K562 (cell line): ENCODE results near the gene MCMBP. TPM values are rescaled to one million over a fixed set of nuclear protein-coding genes. Genes with fewer than 3 reads are reported as not detected.
A peak's percentile ranks its signal among the peaks of the same experiment; 100 is the strongest.

Experiments used
- ARID2 ChIP-seq: fragments of 450-650 bp; IDR thresholded peaks from 2 replicates; pipeline ENCODE4 v1.6.1; 2017; ENCODE audit warnings: antibody characterized with exemption, mild to moderate bottlenecking
- BACH1 ChIP-seq: fragments of 200-800 bp; sonication (Bioruptor generic); IDR thresholded peaks from 2 replicates; pipeline ENCODE4 v1.6.1; 2016; ENCODE audit warnings: missing genetic modification characterization, missing compliant biosample characterization
- C11orf30 ChIP-seq: fragments of 450-650 bp; IDR thresholded peaks from 2 replicates; pipeline ENCODE4 v1.6.1; 2016; ENCODE audit warnings: low read depth, mild to moderate bottlenecking
- EZH2 ChIP-seq: IDR thresholded peaks from 2 replicates; pipeline ENCODE4 v1.6.1; 2012; ENCODE audit warnings: low read depth, mild to moderate bottlenecking, inconsistent platforms, low read length, borderline replicate concordance
- MEIS2 ChIP-seq: fragments of 450-650 bp; IDR thresholded peaks from 2 replicates; pipeline ENCODE4 v1.6.1; 2014; ENCODE audit warnings: mild to moderate bottlenecking; ENCODE audit not compliant: partially characterized antibody
- NEUROD1 ChIP-seq: fragments of 150-350 bp; IDR thresholded peaks from 2 replicates; pipeline ENCODE4 v1.6.1; 2014; ENCODE audit warnings: borderline replicate concordance, low read length, low read depth; ENCODE audit not compliant: partially characterized antibody
- TEAD1 ChIP-seq, 2 experiments: fragments of 450-650 bp in 1 of 2; sonication (generic) in 1 of 2; formaldehyde crosslinking; IDR thresholded peaks; 2 replicates each; pipeline versions ENCODE4 v1.4.0 to v1.8.0; 2020 to 2022; ENCODE audit warnings: mild to moderate bottlenecking in 2 of 2, missing genetic modification reagents in 1 of 2
- ZBTB1 ChIP-seq: sonication (generic); formaldehyde crosslinking; IDR thresholded peaks from 2 replicates; pipeline ENCODE4 v1.8.1; 2023; ENCODE audit warnings: missing genetic modification reagents, low read depth, mild to moderate bottlenecking, borderline replicate concordance
- ZNF436 ChIP-seq: fragments of 250-450, 450-650 bp; sonication (Bioruptor Pico); formaldehyde crosslinking; IDR thresholded peaks from 2 replicates; pipeline ENCODE4 v1.7.0; 2020; ENCODE audit warnings: mild to moderate bottlenecking
- ZZZ3 ChIP-seq: fragments of 450-650 bp; IDR thresholded peaks from 2 replicates; pipeline ENCODE4 v1.6.1; 2016; ENCODE audit warnings: antibody characterized with exemption, mild to moderate bottlenecking, moderate library complexity
- polyA plus RNA-seq, 8 experiments: library from polyadenylated mRNA; depleted of rRNA in 4 of 8; stranded (reverse) in 5 of 8; unstranded in 3 of 8; fragments of >200 nt; fragmentation: Nextera tagmentation in 2 of 8; fragmentation: Illumina TruSeq in 1 of 8; extraction: Ambion mirVana in 2 of 8; extraction: Trizol in 1 of 8; gene quantifications; 2 replicates each; pipeline versions ENCODE4 v1.2.1 to v1.2.3, GENCODE V29; 2011 to 2014; ENCODE audit warnings: inconsistent platforms in 1 of 8, missing spikeins in 1 of 8
- total RNA-seq, 7 experiments: library from RNA; depleted of rRNA in 6 of 7; stranded (reverse); fragments of >200 nt in 6 of 7; fragmentation: Illumina TruSeq in 2 of 7; extraction: Trizol in 2 of 7; gene quantifications; 2 replicates each; pipeline versions ENCODE4 v1.2.1 to v1.2.3, GENCODE V29; 2011 to 2021; ENCODE audit warnings: low replicate concordance in 1 of 7
- TF ChIP-seq, protein P1 (sequence below), 3 experiments: fragments of 200-800 bp in 1 of 3; sonication (Bioruptor generic) in 1 of 3; sonication (generic) in 1 of 3; formaldehyde crosslinking in 1 of 3; IDR thresholded peaks; 2 replicates each; pipeline versions ENCODE4 v1.6.1 to v1.8.0; 2016 to 2022; ENCODE audit warnings: mild to moderate bottlenecking in 2 of 3, missing compliant biosample characterization in 2 of 3, missing genetic modification characterization in 2 of 3, missing genetic modification reagents in 1 of 3
- TF ChIP-seq, protein P2 (sequence below): fragments of 250-450 bp; sonication (Bioruptor Pico); IDR thresholded peaks from 2 replicates; pipeline ENCODE4 v1.8.0; 2021; ENCODE audit warnings: moderate library complexity, mild to moderate bottlenecking, inconsistent platforms
- TF ChIP-seq, protein P3 (sequence below): fragments of 250-450 bp; sonication (Bioruptor Pico); IDR thresholded peaks from 2 replicates; pipeline ENCODE4 v1.9.0; 2021; ENCODE audit warnings: mild to moderate bottlenecking, inconsistent platforms
- TF ChIP-seq, protein P4 (sequence below): fragments of 250-450 bp; sonication (Bioruptor Pico); IDR thresholded peaks from 2 replicates; pipeline ENCODE4 v1.5.0; 2021
- TF ChIP-seq, protein P5 (sequence below): fragments of 250-450 bp; sonication (Bioruptor Pico); IDR thresholded peaks from 2 replicates; pipeline ENCODE4 v1.5.0; 2022; ENCODE audit warnings: mild to moderate bottlenecking

Gene MCMBP
- total and polyA plus RNA-seq, 9 of the 15 experiments (the other 6 are each of a cell fraction or from before 2014, with no cell fraction given), result 11.2 to 74.3 (median 50.5) TPM

DNA sequence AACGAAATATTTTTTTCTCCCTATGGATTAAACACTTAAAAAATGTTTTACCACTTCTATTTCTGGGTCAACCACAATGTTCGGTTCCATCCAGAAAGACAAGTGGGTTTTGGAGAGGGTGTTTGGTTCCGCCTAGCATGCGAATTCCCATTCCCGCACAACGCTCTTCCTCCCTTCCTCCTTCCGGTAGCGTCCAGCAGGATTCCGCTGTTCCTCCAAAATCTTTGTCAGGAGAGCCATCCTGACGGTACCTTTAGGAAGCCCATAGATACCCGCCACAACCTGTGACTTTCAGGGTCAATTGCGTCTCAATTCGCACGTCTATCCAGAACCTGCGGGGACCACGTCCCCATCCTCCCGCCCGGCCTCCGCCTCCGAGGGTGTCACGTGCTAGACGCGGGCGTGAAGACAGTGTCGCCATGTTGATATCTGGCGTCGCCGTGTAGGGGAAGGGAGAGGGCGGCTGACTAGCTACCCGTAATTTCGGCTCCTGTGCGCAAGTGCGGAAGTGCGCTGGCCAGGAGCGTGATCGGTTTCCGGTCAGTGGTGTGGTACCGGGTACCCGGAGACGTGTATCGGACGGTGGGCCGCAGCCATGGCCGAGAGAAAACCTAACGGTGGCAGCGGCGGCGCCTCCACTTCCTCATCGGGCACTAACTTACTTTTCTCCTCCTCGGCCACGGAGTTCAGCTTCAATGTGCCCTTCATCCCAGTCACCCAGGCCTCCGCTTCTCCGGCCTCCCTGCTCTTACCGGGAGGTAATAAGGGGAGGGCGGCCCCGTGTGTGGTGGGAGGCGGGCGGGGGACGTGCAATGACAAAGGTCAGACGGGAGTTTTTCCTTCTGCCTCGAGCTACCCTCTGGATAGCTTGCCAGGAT, 19.8 kb upstream of the MCMBP start, which contains the start of gene SEC23IP (continued):
- TF ChIP-seq C11orf30, result peak; percentile 57; the same call in 1 of the 2 replicates
- no peak for TF ChIP-seq ZNF436
- TF ChIP-seq ZZZ3, result peak; percentile 60; the same call in 1 of the 2 replicates
- no peak for TF ChIP-seq BACH1 (tag)
- TF ChIP-seq, protein P1, sequence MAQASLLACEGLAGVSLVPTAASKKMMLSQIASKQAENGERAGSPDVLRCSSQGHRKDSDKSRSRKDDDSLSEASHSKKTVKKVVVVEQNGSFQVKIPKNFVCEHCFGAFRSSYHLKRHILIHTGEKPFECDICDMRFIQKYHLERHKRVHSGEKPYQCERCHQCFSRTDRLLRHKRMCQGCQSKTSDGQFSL (CRISPR knock-in tag; IDR thresholded peaks at IDR 0.05), result no peak
- TF ChIP-seq, protein P1 (tag; IDR thresholded peaks at IDR 0.05), result no peak
- TF ChIP-seq ARID2, result no peak
- TF ChIP-seq TEAD1 (CRISPR knock-in tag; IDR thresholded peaks at IDR 0.05), result no peak
- TF ChIP-seq, protein P2, sequence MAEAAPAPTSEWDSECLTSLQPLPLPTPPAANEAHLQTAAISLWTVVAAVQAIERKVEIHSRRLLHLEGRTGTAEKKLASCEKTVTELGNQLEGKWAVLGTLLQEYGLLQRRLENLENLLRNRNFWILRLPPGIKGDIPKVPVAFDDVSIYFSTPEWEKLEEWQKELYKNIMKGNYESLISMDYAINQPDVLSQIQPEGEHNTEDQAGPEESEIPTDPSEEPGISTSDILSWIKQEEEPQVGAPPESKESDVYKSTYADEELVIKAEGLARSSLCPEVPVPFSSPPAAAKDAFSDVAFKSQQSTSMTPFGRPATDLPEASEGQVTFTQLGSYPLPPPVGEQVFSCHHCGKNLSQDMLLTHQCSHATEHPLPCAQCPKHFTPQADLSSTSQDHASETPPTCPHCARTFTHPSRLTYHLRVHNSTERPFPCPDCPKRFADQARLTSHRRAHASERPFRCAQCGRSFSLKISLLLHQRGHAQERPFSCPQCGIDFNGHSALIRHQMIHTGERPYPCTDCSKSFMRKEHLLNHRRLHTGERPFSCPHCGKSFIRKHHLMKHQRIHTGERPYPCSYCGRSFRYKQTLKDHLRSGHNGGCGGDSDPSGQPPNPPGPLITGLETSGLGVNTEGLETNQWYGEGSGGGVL (CRISPR knock-in tag), result no peak
- TF ChIP-seq MEIS2, result peak; percentile 64
- TF ChIP-seq, protein P3, sequence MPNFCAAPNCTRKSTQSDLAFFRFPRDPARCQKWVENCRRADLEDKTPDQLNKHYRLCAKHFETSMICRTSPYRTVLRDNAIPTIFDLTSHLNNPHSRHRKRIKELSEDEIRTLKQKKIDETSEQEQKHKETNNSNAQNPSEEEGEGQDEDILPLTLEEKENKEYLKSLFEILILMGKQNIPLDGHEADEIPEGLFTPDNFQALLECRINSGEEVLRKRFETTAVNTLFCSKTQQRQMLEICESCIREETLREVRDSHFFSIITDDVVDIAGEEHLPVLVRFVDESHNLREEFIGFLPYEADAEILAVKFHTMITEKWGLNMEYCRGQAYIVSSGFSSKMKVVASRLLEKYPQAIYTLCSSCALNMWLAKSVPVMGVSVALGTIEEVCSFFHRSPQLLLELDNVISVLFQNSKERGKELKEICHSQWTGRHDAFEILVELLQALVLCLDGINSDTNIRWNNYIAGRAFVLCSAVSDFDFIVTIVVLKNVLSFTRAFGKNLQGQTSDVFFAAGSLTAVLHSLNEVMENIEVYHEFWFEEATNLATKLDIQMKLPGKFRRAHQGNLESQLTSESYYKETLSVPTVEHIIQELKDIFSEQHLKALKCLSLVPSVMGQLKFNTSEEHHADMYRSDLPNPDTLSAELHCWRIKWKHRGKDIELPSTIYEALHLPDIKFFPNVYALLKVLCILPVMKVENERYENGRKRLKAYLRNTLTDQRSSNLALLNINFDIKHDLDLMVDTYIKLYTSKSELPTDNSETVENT (CRISPR knock-in tag), result 0 out of 2 replicates have a peak, but pooled peaks have one; percentile 25
- no peak for TF ChIP-seq NEUROD1
- no peak for TF ChIP-seq ZBTB1 (CRISPR knock-in tag)
- no peak for TF ChIP-seq EZH2
- TF ChIP-seq, protein P4, sequence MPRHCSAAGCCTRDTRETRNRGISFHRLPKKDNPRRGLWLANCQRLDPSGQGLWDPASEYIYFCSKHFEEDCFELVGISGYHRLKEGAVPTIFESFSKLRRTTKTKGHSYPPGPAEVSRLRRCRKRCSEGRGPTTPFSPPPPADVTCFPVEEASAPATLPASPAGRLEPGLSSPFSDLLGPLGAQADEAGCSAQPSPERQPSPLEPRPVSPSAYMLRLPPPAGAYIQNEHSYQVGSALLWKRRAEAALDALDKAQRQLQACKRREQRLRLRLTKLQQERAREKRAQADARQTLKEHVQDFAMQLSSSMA (CRISPR knock-in tag), result no peak
- TF ChIP-seq, protein P5, sequence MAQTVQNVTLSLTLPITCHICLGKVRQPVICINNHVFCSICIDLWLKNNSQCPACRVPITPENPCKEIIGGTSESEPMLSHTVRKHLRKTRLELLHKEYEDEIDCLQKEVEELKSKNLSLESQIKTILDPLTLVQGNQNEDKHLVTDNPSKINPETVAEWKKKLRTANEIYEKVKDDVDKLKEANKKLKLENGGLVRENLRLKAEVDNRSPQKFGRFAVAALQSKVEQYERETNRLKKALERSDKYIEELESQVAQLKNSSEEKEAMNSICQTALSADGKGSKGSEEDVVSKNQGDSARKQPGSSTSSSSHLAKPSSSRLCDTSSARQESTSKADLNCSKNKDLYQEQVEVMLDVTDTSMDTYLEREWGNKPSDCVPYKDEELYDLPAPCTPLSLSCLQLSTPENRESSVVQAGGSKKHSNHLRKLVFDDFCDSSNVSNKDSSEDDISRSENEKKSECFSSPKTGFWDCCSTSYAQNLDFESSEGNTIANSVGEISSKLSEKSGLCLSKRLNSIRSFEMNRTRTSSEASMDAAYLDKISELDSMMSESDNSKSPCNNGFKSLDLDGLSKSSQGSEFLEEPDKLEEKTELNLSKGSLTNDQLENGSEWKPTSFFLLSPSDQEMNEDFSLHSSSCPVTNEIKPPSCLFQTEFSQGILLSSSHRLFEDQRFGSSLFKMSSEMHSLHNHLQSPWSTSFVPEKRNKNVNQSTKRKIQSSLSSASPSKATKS, result no peak
